HPDE6-E6E7 (cell line): ENCODE measurements around the gene TNN.

Experiments
- DNase-seq: peaks from one replicate; pipeline ENCODE4 v3.0.0; 2011; ENCODE audit warnings: missing footprints; ENCODE audit errors: extremely low spot score

Gene TNN

DNA sequence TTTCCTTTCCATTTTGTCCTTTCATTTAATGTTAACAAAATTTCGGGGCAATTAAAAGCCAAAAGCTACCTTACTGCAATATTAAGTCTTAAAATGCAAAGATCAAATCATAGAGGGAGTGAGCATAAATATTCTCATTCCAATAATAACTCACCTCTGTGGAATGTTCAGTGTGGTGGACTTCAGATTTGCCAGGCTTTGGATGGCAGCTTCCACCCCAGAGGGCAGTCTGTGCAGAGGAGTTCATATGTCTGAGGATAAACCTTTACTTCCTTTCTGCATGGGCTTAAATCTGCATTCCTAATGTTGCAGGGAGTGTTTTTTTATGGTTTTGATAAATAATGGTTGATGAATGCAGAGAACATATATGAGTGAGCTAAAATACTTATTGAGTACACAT lies 108.6 kb downstream of the TNN start:
- DNase-seq = no peak

DNA sequence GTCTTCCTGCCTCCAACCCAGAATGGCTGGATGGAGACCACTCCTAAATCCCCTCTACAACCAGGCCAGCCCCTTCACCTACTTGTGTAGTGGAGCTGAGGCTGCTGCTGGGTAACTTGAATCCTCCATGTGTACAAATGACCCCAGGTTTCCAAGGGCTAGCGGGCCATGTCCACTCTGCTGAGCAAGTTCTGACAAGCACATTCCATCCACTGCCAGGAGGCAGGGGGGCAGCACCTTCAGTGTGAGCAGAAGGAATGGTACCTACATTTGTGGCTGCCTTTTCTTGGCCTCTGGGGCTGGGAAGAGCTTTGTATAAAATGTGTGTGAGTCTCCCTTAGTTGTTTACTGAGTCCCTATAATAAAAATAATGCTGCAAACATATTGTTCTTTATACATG lies 110.4 kb downstream of the TNN start:
- no peak for DNase-seq

- DNase-seq = no peak
Observed at GRCh38 chr1:175178456-175178855, 110.8 kb downstream of the TNN start.

DNA sequence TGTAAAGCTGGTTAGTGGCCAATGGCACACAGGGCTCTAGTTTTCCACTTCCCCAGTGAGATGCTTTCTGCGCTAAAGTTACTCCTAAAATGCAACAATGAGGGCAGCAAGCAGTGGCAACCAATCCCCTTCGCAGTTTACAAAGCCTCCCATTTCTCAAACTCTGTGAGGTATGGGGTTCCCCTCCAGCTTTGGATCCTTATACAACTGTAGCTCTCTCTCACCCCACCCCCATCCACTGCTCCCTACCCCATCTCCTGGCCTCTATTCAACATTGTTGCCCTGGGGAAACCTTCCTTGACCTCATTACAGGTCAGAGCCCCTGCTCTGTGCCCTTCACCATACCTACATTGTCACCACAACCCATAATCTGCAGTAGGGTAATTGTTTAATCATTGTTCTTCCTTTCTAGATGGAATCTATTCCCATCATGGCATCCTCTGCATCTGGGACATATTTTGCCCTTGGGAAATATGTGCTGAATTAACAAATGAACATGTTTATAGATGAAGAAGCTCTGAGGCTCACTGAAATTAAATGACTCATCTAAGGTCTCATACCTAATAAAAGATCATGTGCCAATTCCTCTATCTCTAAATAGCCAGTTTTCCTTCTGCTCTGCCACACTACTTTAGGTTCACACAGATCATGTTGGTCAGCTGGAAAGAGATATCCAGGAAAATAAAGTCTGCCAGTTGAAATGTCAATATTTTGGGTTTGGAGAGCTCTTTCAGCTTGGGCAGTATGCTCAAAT lies 112.4 kb downstream of the TNN start:
- no peak for DNase-seq

- DNase-seq = no peak
Observed at GRCh38 chr1:175182201-175182746, 114.6 kb downstream of the TNN start.

DNA sequence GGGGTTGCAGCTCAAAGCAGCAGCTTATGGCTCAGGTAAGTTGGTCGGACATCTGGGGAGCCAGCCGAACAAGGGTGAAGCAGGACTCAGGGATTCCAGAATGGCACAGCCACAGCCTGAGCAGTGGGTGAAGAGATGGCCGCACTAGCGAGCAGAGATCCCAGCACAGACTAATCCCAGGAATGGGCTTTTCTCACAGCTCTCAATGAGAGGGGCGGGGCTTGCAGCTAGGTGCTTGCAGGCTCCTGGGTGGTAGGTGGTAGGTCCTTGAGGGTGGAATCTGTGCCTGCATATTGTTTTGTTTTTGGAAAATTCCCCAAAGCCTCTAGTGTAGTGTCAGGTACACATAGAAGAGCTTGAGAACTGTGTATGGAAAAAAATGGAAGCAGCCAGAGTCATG lies 116.0 kb downstream of the TNN start:
- DNase-seq = no peak

GRCh38 chr1:175185903-175186302 lies 118.3 kb downstream of the TNN start:
- no peak for DNase-seq

DNA sequence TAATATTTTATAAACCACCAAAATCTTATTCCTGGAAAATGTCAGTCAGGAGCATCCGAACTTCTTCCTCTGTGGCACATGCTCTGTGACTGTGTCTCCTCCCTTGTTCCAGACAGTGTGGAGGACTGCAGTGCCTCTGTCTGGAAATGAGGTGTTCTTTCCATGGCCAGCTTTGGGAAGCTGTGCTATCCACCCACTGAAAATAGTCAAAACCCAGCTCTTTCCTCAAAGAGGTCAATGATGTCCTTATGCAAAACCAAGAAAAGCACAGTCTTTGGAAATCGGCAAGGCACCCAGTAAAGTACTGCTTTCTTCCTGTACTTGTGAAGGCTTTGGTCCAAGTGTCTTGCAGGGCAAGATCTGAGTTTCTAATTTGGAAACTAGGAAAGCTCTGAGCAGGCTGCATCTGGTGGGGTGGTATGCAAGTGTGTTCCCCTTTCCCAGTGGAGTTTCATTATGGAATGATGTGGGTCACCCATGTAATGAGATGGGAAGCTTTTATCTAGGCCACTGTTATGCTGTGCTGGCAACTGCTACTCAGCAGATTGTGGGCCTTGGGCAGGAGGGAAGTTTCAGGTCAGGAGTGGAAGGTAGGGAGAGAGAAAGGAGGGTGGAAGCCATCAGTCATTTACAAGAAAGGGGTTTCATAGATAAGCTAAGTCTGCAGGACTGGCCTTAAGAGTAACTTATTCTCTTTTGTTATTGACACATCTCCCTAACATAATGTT lies 119.0 kb downstream of the TNN start:
- DNase-seq = no peak

- no peak for DNase-seq
Observed at GRCh38 chr1:175188936-175189335, 121.3 kb downstream of the TNN start.

GRCh38 chr1:175191659-175192058 lies 124.0 kb downstream of the TNN start:
- peak; percentile 45 for DNase-seq

DNA sequence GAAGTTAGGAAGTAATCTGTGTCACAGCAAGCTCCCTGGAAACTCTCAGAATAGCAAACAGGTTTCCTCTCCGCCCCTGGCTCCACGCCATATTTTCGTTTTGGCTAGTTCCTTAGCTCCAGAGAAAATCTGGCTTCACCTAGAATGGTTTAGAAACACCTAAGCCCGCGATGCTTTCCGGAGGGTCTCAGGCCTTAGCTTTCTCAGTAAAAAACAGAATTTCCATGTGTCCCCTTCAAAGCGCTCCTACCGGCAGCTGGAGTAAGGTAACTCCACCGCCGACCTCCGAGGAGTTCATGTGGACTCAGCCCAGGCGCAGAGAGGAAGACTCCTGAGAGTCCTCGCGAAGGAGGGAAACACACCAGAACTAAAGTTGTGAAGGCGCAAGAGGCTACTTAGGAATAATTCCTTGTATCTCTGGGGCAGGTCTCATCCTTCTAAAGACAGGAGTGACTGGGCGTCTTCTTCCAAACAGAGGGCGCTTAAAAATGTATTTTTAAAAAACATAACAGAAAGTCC lies 124.5 kb downstream of the TNN start:
- no peak for DNase-seq

DNA sequence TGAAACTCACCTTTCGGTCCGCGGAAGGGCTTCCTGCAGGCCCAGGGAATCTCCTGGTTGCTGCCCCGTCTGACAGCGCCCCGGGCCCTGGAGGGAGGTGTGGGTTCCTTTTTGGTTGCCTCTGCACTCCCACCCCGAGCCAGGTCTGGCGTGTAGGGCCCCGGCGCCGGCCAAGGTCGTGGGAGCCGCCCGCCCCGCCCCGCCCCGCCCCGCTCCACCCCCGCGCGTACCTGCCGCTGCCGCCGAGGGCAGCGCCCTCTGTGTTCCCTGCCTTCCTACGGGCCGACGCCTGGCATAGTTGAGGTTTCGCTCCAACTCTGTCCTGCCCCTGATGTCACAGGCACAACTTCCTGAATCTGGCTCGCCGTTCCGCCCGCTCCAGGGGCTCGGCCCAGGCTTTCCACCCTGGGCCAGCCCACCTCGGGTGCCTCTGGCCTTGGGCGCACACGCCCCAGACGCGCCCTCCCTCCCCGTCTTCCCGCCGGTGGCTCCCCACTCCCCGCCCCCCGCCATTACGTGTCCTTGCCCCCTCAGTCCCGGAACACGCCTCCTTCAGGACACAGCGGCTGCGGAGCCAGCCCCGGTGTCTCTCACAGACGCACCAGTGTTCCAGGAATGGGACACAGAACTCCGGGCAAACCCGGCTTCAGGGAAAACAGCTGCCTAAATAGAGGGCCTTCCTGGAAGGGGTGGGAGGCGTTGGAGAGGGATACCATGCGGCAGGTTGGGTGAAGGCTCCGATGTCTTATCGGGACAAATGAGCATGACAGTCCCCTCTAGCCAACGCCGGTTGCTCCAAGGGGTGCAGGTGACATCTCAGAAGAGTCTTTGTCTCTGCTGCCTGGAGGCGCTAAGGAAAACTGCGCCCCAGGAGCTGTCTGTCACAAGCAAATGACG lies 125.2 kb downstream of the TNN start, which contains the start of gene KIAA0040:
Gene KIAA0040 (minus strand): TSS at position 147 of the 897 bp plus-strand sequence. CDS start 31,763 bp downstream, outside the sequence.
- DNase-seq = peak; percentile 74

DNA sequence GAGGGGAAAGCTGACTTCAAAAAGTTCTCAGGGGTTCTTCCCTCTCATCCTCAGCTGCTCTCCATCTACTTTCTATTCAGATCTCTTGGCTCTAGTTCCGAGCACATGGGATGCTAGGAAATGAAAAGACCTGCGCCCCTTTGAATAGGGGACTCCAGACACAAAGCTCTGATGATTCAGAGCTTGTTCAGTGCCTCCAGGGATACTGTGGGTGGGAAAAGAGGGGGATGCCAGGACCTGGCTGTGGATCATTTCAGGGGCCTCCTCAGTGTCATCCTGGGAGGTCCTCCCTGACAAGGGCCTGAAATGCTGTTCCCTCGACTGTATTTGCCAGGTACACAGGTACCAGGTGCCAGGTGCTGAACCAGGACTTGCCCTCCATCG lies 125.9 kb downstream of the TNN start:
- no peak for DNase-seq

GRCh38 chr1:175195281-175195680 lies 127.6 kb downstream of the TNN start:
- DNase-seq = no peak

GRCh38 chr1:175195798-175196197 lies 128.2 kb downstream of the TNN start:
- no peak for DNase-seq

GRCh38 chr1:175197531-175197930 lies 129.9 kb downstream of the TNN start:
- peak; percentile 78 for DNase-seq
